K562 (cell line): ENCODE measurements around the gene CCL20. TPM values are rescaled to one million over a fixed set of nuclear protein-coding genes. Genes with fewer than 3 reads are reported as not detected.

ENCODE experiments used
- ADNP ChIP-seq: fragments of 200-800 bp; sonication (Bioruptor generic); IDR thresholded peaks from 2 replicates; pipeline ENCODE4 v1.6.1; 2016; ENCODE audit warnings: missing genetic modification characterization, missing compliant biosample characterization
- RBBP5 ChIP-seq: fragments of 200-600 bp; sonication (generic); IDR thresholded peaks from 2 replicates; pipeline ENCODE4 v1.6.1; 2012; ENCODE audit warnings: borderline replicate concordance, mild to moderate bottlenecking, low read length, control low read depth, inconsistent platforms; ENCODE audit not compliant: insufficient read depth, poor library complexity, severe bottlenecking
- REST ChIP-seq, 2 experiments: fragments of 450-650 bp; formaldehyde crosslinking in 1 of 2; IDR thresholded peaks; 2 replicates each; pipeline versions ENCODE4 v1.4.0 to v1.6.1; 2014 to 2020; ENCODE audit warnings: mild to moderate bottlenecking in 2 of 2, borderline replicate concordance in 1 of 2, low read depth in 1 of 2
- RFX1 ChIP-seq: fragments of 450-650 bp; IDR thresholded peaks from 2 replicates; pipeline ENCODE4 v1.6.1; 2016; ENCODE audit warnings: mild to moderate bottlenecking, moderate library complexity
- ZNF707 ChIP-seq: fragments of 250-450 bp; sonication (Bioruptor Pico); conservative IDR thresholded peaks from 2 replicates; pipeline ENCODE4 v1.8.0; 2022; ENCODE audit warnings: inconsistent platforms, mild to moderate bottlenecking, moderate library complexity
- polyA plus RNA-seq, 8 experiments: library from polyadenylated mRNA; depleted of rRNA in 4 of 8; stranded (reverse) in 5 of 8; unstranded in 3 of 8; fragments of >200 nt; fragmentation: Nextera tagmentation in 2 of 8; fragmentation: Illumina TruSeq in 1 of 8; extraction: Ambion mirVana in 2 of 8; extraction: Trizol in 1 of 8; gene quantifications; 2 replicates each; pipeline versions ENCODE4 v1.2.1 to v1.2.3, GENCODE V29; 2011 to 2014; ENCODE audit warnings: inconsistent platforms in 1 of 8, missing spikeins in 1 of 8
- total RNA-seq, 7 experiments: library from RNA; depleted of rRNA in 6 of 7; stranded (reverse); fragments of >200 nt in 6 of 7; fragmentation: Illumina TruSeq in 2 of 7; extraction: Trizol in 2 of 7; gene quantifications; 2 replicates each; pipeline versions ENCODE4 v1.2.1 to v1.2.3, GENCODE V29; 2011 to 2021; ENCODE audit warnings: low replicate concordance in 1 of 7

CCL20 gene
- total and polyA plus RNA-seq, 9 of the 15 experiments (the other 6 are each of a cell fraction or from before 2014, with no cell fraction given), result 0.29 TPM; not detected in 8

DNA sequence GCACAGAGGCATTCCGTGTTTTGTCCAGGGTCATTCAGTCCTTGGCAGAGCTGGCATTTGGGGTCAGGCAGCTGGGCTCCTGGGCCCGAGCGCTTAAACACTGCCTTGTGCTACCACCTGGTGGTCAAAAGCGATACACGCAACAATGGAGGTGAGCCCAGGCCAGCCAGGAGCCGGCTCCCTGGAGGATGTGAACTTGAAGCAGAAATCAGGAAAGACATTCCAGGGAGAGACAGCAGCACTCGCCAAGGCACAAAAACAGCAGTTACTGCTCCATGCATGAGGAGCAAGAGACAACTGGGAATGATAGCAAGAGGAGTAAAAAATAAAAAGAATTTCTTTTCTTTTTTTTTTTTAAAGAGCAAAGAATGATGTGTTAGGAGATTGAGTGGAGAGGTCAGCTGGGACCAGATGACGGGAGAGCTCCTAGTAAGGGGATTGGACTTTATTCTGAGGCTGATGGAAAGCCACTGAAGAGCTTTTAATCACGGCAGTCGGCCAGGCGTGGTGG is 47.2 kb upstream of the CCL20 start (continued):
- TF ChIP-seq REST (IDR thresholded peaks at IDR 0.05; ENCODE audit: borderline replicate concordance), result peak; percentile 70; the same call in 1 of the 2 replicates
- no peak for TF ChIP-seq REST (CRISPR knock-in tag; IDR thresholded peaks at IDR 0.05; ENCODE audit: low read depth)
- no peak for TF ChIP-seq RFX1
- no peak for TF ChIP-seq ZNF707 (CRISPR knock-in tag)
- TF ChIP-seq RBBP5, result no peak
- TF ChIP-seq ADNP (tag), result no peak
